Endometrial microvascular endothelial cells (primary cell): ENCODE results near the gene SERPINB6. TPM values are rescaled to one million over a fixed set of nuclear protein-coding genes. Genes with fewer than 3 reads are reported as not detected.
"Not testable (repeated sequence)": the region's sequence is repeated elsewhere in the genome, so short reads cannot be mapped to it uniquely, and the experiment has no call there.

Experiments
- in situ Hi-C: cut with HindIII; loops from 2 replicates; pipeline ENCODE4 v1.10.0; 2017; ENCODE audit warnings: low sequenced_read_pairs, low pct_unique_long_range_greater_than_20kb; ENCODE audit errors: inconsistent ontology term
- total RNA-seq: library from RNA; depleted of rRNA; stranded (reverse); fragments of >200 nt; gene quantifications from one replicate; pipeline ENCODE4 v1.2.3, GENCODE V29; 2015; ENCODE audit errors: inconsistent ontology term

SERPINB6 gene
- total RNA-seq, 1 donor from 2014 or later, result 179 TPM

DNA sequence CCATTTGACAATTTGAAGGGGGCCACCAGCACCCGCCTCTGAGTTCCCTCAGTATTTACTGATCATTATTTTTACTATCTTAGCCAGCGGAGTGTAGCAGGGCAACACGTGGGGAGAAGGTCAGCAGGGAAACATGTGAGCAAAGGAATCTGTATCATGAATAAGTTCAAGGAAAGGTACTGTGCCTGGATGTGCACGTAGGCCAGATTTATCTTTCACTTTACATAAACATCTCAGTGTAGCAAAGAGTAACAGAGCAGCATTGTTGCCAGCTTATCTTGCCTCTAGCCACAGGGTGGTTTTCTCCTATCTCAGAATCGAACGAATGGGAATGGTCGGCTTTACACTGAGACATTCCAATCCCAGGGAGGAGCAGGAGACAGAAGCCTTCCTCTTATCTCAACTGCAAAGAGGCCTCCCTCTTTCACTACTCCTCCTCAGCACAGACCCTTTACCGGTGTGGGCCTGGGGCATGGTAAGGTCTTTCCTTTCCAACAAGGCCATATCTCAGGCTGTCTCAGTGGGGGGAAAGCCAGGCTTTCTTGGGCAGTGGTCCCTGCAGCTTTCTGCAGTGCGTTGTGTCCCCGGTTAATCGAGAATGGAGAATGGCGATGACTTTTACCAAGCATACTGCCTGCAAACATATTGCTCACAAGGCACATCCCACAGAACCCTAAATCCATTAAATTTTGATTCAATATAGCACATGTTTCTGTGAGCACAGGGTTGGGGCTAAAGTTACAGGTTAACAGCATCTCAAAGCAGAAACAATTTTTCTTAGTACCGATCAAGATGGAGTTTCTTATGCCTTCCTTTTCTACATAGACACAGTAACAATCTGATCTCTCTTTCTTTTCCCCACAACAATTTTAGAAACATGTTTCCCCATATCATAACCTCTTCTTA lies 45.3 kb downstream of the SERPINB6 start:
- in situ Hi-C loops, result not testable (repeated sequence)

- in situ Hi-C loops, result no loop called here
Observed at GRCh38 chr6:2921520-2922115, 49.7 kb downstream of the SERPINB6 start.

- in situ Hi-C loops, result no loop called here
Observed at GRCh38 chr6:2920671-2921112, 50.7 kb downstream of the SERPINB6 start.

GRCh38 chr6:2919886-2920285 lies 51.5 kb downstream of the SERPINB6 start:
- in situ Hi-C loops, result no loop called here

- in situ Hi-C loops, result no loop called here
Observed at GRCh38 chr6:2919401-2919800, 52.0 kb downstream of the SERPINB6 start.

- in situ Hi-C loops, result no loop called here
Observed at GRCh38 chr6:2918936-2919335, 52.4 kb downstream of the SERPINB6 start.

GRCh38 chr6:2917801-2918445 lies 53.4 kb downstream of the SERPINB6 start:
- in situ Hi-C loops, result no loop called here

- in situ Hi-C loops, result no loop called here
Observed at GRCh38 chr6:2917065-2917464, 54.3 kb downstream of the SERPINB6 start.

- in situ Hi-C loops, result no loop called here
Observed at GRCh38 chr6:2916158-2916925, 55.0 kb downstream of the SERPINB6 start.

DNA sequence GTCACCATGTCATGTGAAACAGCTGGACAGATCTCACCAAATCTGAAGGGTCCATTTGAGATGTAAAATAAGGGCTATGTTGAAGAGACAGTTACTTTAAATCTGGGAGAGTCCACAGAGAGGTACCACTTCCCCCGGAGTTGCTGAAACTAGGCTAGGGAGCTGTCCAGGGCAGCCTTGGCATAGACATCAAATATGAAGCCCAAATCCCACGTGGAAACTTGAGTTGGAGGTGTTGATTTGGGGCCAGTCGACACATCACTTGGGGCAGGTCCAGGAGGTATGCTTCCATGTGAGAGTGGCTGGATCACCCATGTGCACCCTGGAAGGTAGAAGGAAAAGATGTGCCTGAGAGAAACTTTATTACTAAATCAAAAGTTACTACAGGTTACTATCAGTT lies 56.2 kb downstream of the SERPINB6 start:
- in situ Hi-C loops, result no loop called here

- in situ Hi-C loops, result no loop called here
Observed at GRCh38 chr6:2914318-2914660, 57.1 kb downstream of the SERPINB6 start.

GRCh38 chr6:2913621-2914317 lies 57.6 kb downstream of the SERPINB6 start:
- in situ Hi-C loops, result no loop called here

GRCh38 chr6:2911171-2911570 lies 60.2 kb downstream of the SERPINB6 start:
- in situ Hi-C loops, result no loop called here

DNA sequence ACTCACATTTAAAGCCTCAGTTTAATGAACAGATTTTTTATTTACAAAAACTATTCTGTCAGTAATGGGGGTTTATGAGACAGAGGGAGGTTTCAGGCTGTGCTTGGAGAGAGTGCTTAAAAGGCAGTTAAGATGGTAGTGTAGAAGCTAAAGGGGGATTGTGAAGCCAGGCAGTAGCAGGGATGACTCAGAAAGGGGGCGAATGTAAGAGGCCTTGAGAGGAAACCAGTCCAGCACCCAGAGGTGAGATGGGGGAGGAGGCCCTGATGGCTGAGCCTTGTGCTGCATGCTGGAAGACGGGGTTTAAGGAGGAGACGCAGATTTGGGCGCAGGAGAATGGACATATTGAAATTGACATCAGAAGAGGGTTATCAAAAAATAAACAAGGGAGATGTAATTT lies 61.6 kb downstream of the SERPINB6 start:
- in situ Hi-C loops, result no loop called here

GRCh38 chr6:2909051-2909606 lies 62.2 kb downstream of the SERPINB6 start:
- in situ Hi-C loops, result not testable (repeated sequence)

DNA sequence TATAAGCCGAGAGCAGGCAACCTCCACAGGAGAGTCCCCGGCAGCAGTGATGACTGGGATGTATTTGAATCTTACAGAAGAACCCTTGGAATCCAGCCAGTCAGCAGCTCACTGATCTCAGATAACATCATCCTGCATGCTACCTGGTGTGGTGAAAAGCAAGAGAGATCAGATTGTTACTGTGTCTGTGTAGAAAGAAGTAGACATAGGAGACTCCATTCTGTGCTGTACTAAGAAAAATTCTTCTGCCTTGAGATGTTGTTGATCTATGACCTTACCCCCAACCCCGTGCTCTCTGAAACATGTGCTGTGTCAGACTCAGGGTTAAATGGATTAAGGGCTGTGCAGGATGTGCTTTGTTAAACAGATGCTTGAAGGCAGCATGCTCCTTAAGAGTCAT lies 62.9 kb downstream of the SERPINB6 start:
- in situ Hi-C loops, result not testable (repeated sequence)

- in situ Hi-C loops, result not testable (repeated sequence)
Observed at GRCh38 chr6:2903411-2904185, 67.8 kb downstream of the SERPINB6 start.
